NCI-H128 (cell line): Measurements from ENCODE around the gene TLCD1.
"Not testable (repeated sequence)": the region's sequence is repeated elsewhere in the genome, so short reads cannot be mapped to it uniquely, and the experiment has no call there.

Source experiments
- DNase-seq: peaks from one replicate; lab custom pipeline; 2025; ENCODE audit not compliant: unreplicated experiment; lab: John Stamatoyannopoulos, UW

TLCD1 gene

GRCh38 chr17:28747051-28747691, 21.1 kb upstream of the TLCD1 start:
- DNase-seq: no peak

- no peak for DNase-seq
These were observed 20.6 kb upstream of the TLCD1 start for GRCh38 chr17:28746611-28747050.

DNA sequence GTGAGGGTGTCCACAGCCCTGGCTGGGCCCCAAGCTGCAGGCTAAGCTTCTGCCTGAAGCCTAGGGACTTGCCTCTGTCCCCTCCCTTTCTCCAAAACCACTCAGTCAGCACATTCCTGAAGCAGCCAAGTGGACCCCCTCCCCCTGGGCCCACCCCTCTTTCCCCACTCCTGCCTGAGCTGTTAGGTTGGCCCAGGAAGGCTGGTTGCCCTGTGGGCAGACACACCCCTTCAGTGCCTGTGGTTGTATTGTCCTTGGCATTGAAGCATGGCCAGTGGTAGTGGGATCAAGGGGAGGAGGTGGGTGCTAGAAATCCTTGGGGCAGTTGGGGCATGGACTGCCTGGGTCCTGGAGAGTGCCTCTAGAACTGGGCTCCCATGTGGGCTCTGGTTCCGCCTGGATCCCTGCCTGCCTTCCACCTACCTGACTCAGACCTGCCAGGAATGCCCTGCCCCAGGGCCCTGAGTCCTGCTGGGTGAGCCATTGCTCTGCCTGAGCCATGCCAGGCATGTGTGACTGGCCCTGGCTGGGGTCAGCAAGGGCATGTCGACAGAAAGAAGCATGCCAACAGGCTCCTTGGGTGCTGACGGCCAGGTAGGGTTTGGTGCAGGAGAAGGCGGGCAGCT, 19.9 kb upstream of the TLCD1 start:
- DNase-seq: no peak

DNA sequence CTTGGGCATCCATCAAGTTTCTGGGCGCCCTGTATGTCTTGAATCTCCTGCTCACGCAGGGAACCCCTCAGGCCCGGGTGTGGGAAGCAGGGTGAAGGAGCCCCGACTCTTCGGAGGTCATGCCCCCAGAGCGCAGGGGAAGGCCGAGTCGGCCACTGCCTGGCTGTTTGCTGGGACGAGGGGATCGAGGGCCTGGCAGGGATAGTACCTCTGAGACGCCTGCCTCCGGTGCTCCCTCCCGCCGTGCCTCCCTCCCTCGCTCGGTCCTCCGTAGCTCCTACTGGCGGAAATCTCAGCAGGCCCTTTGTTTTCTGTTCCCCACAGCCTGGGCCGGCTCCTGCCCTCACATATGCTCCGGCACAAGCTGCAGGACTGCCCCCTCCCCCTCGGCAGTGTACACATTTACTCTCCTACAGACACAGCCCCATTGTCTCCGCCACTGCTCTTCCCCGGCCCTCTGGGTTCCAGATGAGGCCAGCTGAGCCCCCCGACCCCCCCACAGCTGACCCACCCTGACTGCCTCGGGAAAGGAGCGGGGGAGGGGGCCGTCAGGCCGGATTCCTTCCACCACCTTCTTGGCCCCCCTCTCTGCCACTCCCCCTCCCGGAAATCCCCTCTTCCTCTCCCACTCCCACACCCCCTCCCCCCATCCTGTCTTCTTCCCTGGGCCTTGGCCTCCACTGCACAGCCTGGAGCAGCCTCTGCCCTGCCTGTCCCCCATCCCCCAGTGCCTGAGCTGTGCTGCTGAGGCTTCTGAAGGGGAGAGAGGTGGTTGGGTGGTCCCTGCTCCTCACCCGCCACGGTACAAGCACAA, 19.1 kb upstream of the TLCD1 start:
- DNase-seq: no peak

DNA sequence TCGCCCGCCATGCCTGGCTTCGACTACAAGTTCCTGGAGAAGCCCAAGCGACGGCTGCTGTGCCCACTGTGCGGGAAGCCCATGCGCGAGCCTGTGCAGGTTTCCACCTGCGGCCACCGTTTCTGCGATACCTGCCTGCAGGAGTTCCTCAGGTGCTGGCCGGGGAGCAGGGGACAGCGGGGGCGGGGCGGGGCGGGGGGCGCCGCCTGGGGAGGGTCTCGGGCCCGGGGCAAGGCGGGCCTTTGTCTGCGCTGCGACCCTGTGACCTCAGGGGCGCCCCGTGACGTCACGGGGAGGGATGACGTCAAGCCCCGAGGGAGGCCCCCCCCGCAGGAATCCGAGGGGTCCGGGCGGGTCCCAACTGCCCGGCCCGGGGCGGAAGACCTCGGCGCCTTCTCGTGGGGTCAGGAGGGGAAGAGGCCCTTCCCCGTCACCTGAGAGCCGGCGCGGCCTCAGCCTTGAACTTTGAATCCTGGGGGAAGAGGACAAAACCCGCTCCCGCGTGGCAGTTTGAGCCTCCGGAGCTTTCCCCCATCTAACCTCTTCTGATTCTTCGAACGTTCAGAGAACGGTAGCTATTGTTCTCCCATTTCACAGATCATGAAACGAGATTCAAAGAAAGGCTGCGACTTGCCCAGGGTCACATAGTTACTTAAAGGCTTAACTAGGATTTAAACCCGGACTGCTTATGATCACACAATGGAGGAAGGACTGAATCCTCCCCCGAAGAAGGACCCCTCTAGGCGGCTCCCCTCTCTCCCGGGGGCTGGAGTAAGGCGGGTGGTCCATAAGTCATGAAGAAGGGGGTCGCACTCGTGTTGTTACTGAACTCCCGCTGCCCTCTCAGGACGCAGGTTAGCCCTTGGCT, 18.3 kb upstream of the TLCD1 start:
- no peak for DNase-seq

- DNase-seq: peak; percentile 48
These were observed 17.4 kb upstream of the TLCD1 start, which contains the start of gene TRAF4 for GRCh38 chr17:28743243-28744103. Gene TRAF4 (plus strand): TSS chr17:28744011. CDS start chr17:28744113, 102 bp downstream.

DNA sequence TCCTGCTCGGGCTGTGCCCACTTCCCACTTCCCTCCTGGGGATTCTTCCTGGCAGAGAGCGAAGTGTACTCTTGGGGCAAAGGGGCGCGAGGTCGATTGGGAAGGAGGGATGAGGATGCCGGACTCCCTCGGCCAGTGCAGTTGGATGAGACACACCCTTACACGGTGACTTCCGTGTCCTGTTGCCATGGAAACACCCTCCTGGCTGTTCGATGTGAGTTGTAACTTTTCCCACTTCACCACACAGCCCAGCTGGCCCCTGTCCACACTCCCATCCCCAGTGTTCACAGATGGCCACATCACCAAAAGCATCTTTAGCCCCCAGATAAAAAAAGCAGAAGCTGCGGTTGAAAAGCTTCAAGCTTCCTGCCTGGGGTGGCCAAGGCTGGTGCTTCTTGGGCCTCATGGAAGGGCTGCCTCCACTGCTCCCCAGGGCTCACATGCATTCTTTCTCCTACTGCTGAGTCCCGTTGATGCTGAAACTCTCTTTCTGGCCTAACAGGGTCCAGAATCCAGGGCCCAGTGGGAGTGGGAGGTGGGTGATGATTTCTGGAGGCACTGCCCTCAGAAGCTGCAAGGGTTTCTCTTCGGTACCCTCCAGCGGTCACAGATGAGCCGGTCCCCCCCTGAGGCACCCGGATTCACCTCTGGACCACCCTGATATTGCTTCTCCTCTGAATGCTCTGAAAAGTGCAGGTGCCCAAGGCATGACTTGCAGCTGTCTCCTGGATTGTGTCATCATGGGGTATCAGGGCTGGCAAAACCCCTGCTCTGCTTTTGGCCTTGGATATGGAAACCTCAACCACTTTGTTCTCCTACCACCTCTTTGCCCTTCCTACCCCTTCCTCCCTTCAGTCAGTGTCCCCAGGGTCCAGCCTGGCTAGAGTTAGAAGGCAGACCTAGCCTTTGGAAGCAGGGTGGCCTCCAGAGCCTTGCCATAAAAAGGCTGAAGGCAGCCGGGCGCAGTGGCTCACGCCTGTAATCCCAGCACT, 15.6 kb upstream of the TLCD1 start:
- DNase-seq: no peak

GRCh38 chr17:28740406-28741357, 14.6 kb upstream of the TLCD1 start:
- DNase-seq: no peak

DNA sequence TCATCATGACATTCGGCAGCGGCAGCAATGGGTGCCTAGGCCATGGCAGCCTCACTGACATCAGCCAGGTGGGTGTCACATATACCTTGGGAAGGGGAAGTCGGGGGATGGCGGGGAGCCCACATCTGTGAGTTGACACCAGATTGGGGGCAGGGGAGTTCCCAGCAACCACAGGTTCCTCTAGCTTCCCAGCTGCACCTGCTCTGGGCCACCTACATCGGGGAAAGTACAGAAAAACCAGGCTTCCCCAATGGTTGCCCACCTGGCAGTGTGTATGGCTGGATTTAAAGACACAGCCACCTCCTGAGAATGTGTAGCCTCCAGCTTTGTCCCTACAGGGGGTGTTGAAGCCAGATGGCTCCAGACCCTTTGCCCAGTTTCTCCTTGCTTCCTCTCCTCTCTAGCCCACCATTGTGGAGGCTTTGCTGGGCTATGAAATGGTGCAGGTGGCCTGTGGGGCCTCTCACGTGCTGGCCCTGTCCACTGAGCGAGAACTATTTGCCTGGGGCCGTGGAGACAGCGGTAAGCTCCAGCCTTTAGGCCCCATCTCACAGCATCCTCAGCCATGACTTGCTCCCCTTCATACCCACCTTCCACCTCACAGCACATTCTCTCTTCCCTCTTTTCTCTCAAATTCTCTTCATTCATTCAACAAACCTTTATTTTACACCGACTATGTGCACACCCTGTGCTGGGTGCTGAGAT, 12.8 kb upstream of the TLCD1 start:
- DNase-seq: no peak

- DNase-seq: no peak
These were observed 12.0 kb upstream of the TLCD1 start for GRCh38 chr17:28737770-28738679.

GRCh38 chr17:28737316-28737715, 11.3 kb upstream of the TLCD1 start:
- no peak for DNase-seq

DNA sequence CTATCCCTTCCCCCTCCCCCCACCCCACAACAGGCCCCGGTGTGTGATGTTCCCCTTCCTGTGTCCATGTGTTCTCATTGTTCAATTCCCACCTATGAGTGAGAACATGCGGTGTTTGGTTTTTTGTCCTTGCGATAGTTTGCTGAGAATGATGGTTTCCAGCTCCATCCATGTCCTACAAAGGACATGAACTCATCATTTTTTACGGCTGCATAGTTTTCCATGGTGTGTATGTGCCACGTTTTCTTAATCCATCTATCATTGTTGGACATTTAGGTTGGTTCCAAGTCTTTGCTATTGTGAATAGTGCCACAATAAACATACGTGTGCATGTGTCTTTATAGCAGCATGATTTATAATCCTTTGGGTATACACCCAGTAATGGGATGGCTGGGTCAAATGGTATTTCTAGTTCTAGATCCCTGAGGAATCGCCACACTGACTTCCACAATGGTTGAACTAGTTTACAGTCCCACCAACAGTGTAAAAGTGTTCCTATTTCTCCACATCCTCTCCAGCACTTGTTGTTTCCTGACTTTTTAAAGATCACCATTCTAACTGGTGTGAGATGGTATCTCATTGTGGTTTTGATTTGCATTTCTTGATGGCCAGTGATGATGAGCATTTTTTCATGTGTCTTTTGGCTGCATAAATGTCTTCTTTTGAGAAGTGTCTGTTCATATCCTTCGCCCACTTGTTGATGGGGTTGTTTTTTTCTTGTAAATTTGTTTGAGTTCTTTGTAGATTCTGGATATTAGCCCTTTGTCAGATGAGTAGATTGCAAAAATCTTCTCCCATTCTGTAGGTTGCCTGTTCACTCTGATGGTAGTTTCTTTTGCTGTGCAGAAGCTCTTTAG, 10.1 kb upstream of the TLCD1 start:
- not testable (repeated sequence) for DNase-seq

- DNase-seq: no peak
These were observed 9.2 kb upstream of the TLCD1 start for GRCh38 chr17:28735242-28735722.

DNA sequence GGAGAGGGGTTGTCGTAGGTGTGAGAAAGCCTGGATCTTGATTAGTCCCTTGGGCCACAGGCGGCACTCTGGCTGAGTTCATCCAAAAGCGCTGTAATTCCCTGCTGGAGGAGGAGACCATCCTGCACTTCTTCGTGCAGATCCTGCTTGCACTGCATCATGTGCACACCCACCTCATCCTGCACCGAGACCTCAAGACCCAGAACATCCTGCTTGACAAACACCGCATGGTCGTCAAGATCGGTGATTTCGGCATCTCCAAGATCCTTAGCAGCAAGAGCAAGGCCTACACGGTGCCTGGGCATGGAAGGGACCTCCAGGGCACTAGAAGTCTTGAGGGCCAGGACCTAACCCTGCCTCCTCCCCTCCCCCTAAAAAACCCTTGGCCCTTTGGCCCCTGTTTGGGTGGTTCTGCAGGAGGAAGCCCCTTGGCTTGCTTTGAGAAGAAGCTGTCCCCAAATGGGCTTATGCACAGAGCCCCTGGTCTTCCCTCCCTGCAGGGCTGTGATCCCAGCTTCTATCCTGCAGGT, 8.7 kb upstream of the TLCD1 start:
- DNase-seq: no peak

DNA sequence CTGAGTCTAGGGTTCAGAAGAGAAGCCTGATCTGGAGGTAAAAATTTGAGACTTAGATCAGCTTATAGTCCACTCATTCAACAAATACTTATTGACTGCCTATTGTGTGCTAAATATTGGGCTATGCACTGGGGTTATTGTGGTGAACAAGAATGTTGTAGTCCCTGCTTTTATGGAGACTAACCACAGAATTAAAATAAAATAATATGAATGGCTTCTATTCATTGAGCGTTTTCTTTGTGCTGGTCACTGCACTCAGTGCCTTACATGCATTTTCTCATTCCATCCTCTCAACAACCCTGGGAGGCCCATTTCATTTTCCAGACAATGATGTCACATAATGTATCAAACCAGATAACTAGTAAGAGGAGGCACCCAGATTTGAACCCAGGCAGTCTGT, 7.3 kb upstream of the TLCD1 start:
- no peak for DNase-seq
